HG03135 (cell line): Measurements from ENCODE around the gene HECTD1.

ENCODE experiments used
- ATAC-seq: cut with Tn5 transposase; IDR thresholded peaks from one replicate; pipeline ENCODE4 v1.9.1; 2021; ENCODE audit warnings: mild to moderate bottlenecking, moderate library complexity; ENCODE audit not compliant: unreplicated experiment

Gene HECTD1

GRCh38 chr14:31161274-31161673 lies 46.3 kb downstream of the HECTD1 start:
- ATAC-seq = no peak

DNA sequence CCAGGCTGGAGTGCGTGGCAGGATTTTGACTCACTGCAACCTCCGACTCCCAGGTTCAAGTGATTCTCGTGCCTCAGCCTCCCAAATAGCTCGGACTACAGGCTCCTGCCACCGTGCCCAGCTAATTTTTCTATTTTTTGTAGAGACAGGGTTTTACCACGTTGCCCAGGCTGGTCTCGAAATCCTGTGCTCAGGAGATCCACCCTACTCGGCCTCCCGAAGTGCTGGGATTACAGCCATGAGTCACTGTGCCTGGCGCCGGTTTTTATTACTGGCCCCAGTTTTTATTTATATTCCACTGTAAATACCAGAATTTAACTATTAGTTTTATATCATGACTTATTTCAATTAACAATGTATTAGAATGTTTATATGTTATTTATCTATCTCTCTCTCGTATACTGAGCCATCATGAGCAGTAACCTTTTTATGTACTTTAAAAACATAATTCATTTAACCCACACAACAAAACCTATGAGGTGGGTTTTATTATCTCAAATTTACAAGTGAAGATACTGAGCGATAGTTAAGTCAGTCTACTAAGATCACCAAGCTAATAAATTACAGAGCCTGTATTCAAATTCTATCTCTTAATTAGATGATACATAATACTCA lies 47.8 kb downstream of the HECTD1 start:
- no peak for ATAC-seq

- no peak for ATAC-seq
Measured at GRCh38 chr14:31154956-31155355, 52.6 kb downstream of the HECTD1 start.

DNA sequence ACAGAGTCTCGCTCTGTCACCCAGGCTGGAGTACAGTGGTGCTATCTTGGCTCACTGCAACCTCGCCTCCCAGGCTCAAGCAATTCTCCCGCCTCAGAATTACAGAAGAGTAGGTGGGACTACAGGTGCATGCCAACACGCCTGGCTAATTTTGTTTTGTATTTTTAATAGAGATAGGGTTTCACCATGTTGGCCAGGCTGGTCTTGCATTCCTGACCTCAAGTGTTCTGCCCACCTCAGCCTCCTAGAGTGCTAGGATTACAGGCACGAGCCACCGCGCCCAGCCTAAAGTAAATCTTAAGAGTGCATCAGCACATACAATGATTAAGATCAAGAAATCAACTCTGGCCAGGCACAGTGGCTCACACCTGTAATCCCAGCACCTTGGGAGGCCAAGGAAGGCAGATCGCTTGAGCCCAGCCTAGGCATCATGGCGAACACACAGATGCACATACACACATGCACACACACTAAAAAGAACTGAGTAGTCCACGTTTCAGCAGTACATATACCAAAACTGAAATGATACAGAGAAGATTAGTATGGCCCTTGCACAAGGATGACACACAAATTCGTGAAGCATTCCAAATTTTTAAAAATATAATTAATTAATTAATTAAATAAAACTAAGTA lies 65.0 kb downstream of the HECTD1 start:
- no peak for ATAC-seq

- no peak for ATAC-seq
Measured at GRCh38 chr14:31139301-31139847, 68.2 kb downstream of the HECTD1 start.

- no peak for ATAC-seq
Measured at GRCh38 chr14:31138301-31138700, 69.3 kb downstream of the HECTD1 start.

- no peak for ATAC-seq
Measured at GRCh38 chr14:31137214-31137889, 70.2 kb downstream of the HECTD1 start.

GRCh38 chr14:31133133-31133532 lies 74.5 kb downstream of the HECTD1 start:
- ATAC-seq = no peak

- ATAC-seq = no peak
Measured at GRCh38 chr14:31128601-31129526, 78.7 kb downstream of the HECTD1 start.

- ATAC-seq = peak; percentile 83
Measured at GRCh38 chr14:31127690-31128089, 79.9 kb downstream of the HECTD1 start.

- no peak for ATAC-seq
Measured at GRCh38 chr14:31126680-31127079, 80.9 kb downstream of the HECTD1 start.

DNA sequence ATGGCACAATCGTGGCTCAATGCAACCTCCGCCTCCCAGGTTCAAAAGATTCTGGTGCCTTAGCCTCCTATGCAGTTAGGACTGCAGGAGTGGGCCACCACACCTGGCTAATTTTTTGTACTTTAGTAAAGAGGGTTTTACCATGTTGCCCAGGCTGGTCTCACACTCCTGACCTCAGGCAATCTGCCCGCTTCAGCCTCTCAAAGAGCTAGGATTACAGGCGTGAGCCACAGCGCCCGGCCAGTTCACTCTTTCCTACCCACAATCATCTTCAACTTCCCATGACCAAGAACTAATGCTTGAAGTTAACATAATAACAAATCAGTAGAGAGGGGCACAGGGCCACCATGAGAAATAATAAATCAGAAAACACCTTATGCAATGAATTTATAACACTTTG lies 82.4 kb downstream of the HECTD1 start:
- ATAC-seq = no peak

GRCh38 chr14:31124197-31124596 lies 83.4 kb downstream of the HECTD1 start:
- no peak for ATAC-seq

- ATAC-seq = no peak
Measured at GRCh38 chr14:31122921-31123320, 84.7 kb downstream of the HECTD1 start.

DNA sequence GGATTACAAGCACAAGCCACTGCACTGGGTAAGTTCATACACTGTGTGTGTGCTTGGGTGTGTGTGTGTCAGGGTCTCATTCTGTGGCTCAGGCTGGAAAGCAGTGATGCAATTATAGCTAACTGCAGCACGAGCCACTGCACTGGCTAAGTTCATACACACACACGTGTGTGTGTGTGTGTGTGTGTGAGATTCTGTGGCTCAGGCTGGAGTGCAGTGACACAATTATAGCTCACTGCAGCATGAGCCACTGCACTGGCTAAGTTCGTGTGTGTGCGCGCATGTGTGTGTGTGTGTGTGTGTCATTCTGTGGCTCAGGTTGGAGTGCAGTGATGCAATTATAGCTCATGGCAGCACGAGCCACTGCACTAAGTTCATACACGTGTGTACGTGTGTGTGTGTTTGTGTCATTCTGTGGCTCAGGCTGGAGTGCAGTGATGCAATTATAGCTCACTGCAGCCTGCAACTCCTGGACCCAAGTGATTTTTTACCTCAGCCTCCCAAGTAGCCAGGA lies 85.4 kb downstream of the HECTD1 start:
- ATAC-seq = no peak

DNA sequence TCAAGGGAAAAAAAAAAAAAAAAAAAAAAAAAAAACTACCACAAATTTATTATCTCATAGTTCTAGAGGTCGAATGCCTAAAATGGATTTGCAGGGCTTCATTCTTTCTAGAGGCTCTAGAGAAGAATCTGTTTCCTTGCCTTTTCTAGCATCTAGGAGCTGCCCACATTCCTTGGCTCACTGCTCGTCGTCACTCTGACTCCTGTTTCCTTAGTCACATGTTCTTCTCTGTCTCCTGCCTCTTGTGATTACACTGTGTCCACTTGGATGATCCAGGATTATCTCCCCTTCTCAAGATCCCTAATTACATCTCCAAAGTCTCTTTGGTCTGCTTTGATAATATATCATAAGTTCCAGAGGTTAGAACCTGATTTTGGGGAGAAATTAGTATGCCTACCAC lies 88.7 kb downstream of the HECTD1 start:
- no peak for ATAC-seq

GRCh38 chr14:31113794-31114193 lies 93.8 kb downstream of the HECTD1 start:
- ATAC-seq = no peak

DNA sequence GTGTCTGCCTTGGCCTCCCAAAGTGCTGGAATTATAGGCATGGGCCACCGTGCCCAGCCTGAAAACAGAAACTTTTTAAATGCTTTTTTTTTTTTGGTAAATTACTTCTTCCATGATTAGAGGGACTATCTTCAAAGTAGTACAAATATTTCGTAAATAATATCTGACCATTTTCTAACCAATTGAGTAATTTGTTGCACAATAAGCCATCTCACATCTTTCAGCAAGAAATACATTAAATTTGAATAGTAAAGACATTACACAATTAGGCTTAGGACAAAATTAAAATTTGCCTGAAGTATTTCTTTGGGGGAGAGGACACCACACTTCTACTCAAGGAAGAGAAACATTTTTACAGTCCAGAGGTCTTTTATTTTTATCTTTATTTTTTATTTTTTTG lies 96.7 kb downstream of the HECTD1 start:
- ATAC-seq = no peak

GRCh38 chr14:31109257-31109656 lies 98.3 kb downstream of the HECTD1 start:
- no peak for ATAC-seq

DNA sequence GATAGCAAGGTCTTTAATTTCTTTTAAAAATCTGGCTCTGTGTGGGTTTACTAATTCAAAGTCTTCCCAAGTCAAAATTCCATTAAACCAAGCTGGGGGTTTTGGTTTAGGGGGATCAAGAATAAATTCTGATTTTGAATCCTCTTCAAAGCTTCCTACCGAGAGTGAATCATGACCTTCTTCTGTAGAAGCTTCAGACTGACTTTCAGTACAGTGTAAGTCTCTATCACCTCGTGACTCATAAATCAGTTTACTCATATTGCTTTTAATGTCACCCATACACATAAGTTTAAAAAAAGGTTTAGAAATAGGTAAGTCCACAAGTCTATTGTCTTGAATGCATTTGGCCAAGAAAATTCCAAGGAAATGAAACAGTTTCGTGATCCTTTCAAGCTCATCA lies 100.8 kb downstream of the HECTD1 start:
- ATAC-seq = no peak

GRCh38 chr14:31097081-31097480 lies 110.5 kb downstream of the HECTD1 start:
- ATAC-seq = no peak
